IMR-90 (cell line): ENCODE results near the gene SOD1. TPM values are rescaled to one million over a fixed set of nuclear protein-coding genes. Genes with fewer than 3 reads are reported as not detected.

Experiments used
- ATAC-seq: fragments of 200-7000 bp; cut with Tn5 transposase; 2 replicates; pipeline ENCODE4 v1.9.1; 2020; ENCODE audit warnings: low read depth, mild to moderate bottlenecking, moderate library complexity
- BruUV-seq: library from RNA; stranded (reverse); fragments of 400-500 nt; replicated peaks from 2 replicates; lab custom pipeline; 2021; lab: Mats Ljungman, UMichigan
- CTCF ChIA-PET: fragments of 300-600 bp; formaldehyde crosslinking; extraction: SDS; loops from one replicate; lab custom pipeline; 2021; ENCODE audit warnings: antibody characterized with exemption; lab: Yijun Ruan, JAX
- POLR2A ChIA-PET: fragments of 300-600 bp; sonication (Branson Sonifier 250); formaldehyde crosslinking; loops from one replicate; lab custom pipeline; 2022; ENCODE audit warnings: antibody characterized with exemption; ENCODE audit not compliant: unreplicated experiment; lab: Charles Lee
- DNase-seq: peaks from one replicate; pipeline ENCODE4 v3.0.0; 2013
- H2AFZ ChIP-seq: replicated peaks from 2 replicates; pipeline ENCODE3; 2013; ENCODE audit warnings: low read length, mild to moderate bottlenecking; ENCODE audit not compliant: poor library complexity
- H2AK5ac ChIP-seq: 2 replicates; pipeline ENCODE4 v1.6.1; 2013; ENCODE audit warnings: low read depth, low read length, inconsistent platforms
- H2AK9ac ChIP-seq: replicated peaks from 2 replicates; pipeline ENCODE3; 2013; ENCODE audit warnings: mild to moderate bottlenecking, low read depth, low read length, moderate library complexity; ENCODE audit not compliant: poor library complexity
- H2BK120ac ChIP-seq: 2 replicates; pipeline ENCODE4 v1.6.1; 2013; ENCODE audit warnings: low read depth, low read length, inconsistent platforms
- H2BK15ac ChIP-seq: 3 replicates; pipeline ENCODE4 v1.6.1; 2013; ENCODE audit warnings: low read depth, low read length, inconsistent platforms
- H2BK20ac ChIP-seq: 2 replicates; pipeline ENCODE4 v1.6.1; 2013; ENCODE audit warnings: low read depth, mild to moderate bottlenecking, inconsistent platforms, low read length, moderate library complexity
- H2BK5ac ChIP-seq: 2 replicates; pipeline ENCODE4 v1.6.1; 2013; ENCODE audit warnings: mild to moderate bottlenecking, low read depth, low read length, inconsistent platforms; ENCODE audit not compliant: poor library complexity, severe bottlenecking
- H3K14ac ChIP-seq: replicated peaks from 2 replicates; pipeline ENCODE4 v1.6.1; 2013; ENCODE audit warnings: low read depth, low read length, inconsistent platforms
- H3K18ac ChIP-seq: 2 replicates; pipeline ENCODE4 v1.6.1; 2013; ENCODE audit warnings: low read depth, low read length, control low read depth
- H3K23ac ChIP-seq: 2 replicates; pipeline ENCODE4 v1.6.1; 2013; ENCODE audit warnings: low read depth, low read length, inconsistent platforms
- H3K27ac ChIP-seq: 2 replicates; pipeline ENCODE4 v1.5.1; 2013; ENCODE audit warnings: mild to moderate bottlenecking, control low read depth, low read length; ENCODE audit not compliant: insufficient read depth
- H3K27me3 ChIP-seq: 2 replicates; pipeline ENCODE4 v1.6.1; 2013; ENCODE audit warnings: low read length; ENCODE audit not compliant: control insufficient read depth, insufficient read depth
- H3K36me3 ChIP-seq: 2 replicates; pipeline ENCODE4 v1.6.1; 2013; ENCODE audit warnings: low read length, mixed read lengths; ENCODE audit not compliant: control insufficient read depth, insufficient read depth
- H3K4ac ChIP-seq: 2 replicates; pipeline ENCODE4 v1.6.1; 2013; ENCODE audit warnings: low read depth, low read length, inconsistent platforms
- H3K4me1 ChIP-seq: 2 replicates; pipeline ENCODE4 v1.6.1; 2013; ENCODE audit warnings: low read length, mixed read lengths; ENCODE audit not compliant: control insufficient read depth, insufficient read depth
- H3K4me2 ChIP-seq: 2 replicates; pipeline ENCODE4 v1.6.1; 2013; ENCODE audit warnings: low read depth, mild to moderate bottlenecking, control low read depth, low read length, moderate library complexity
- H3K4me3 ChIP-seq: 2 replicates; pipeline ENCODE4 v1.5.1; 2013; ENCODE audit warnings: low read depth, mild to moderate bottlenecking, control low read depth, low read length, moderate library complexity; ENCODE audit not compliant: insufficient read depth
- H3K56ac ChIP-seq: 2 replicates; pipeline ENCODE4 v1.6.1; 2013; ENCODE audit warnings: low read length, inconsistent platforms; ENCODE audit not compliant: insufficient read depth; ENCODE audit errors: extremely low read depth
- H3K79me1 ChIP-seq, 2 experiments: 2 replicates each; pipeline ENCODE4 v1.6.1; 2013; ENCODE audit warnings: low read length in 2 of 2, inconsistent platforms in 1 of 2, low read depth in 1 of 2
- H3K9ac ChIP-seq: 2 replicates; pipeline ENCODE4 v1.6.1; 2013; ENCODE audit warnings: low read depth, low read length, control low read depth
- H3K9me1 ChIP-seq: 2 replicates; pipeline ENCODE4 v1.6.1; 2013; ENCODE audit warnings: low read length, inconsistent platforms; ENCODE audit not compliant: insufficient read depth
- H3K9me3 ChIP-seq: 2 replicates; pipeline ENCODE4 v1.6.1; 2013; ENCODE audit warnings: low read length; ENCODE audit not compliant: control insufficient read depth, insufficient read depth
- H4K20me1 ChIP-seq: 2 replicates; pipeline ENCODE4 v1.6.1; 2013; ENCODE audit warnings: low read length, inconsistent platforms; ENCODE audit not compliant: insufficient read depth
- H4K5ac ChIP-seq: 2 replicates; pipeline ENCODE4 v1.6.1; 2013; ENCODE audit warnings: mild to moderate bottlenecking, low read depth, low read length, control low read depth
- H4K8ac ChIP-seq, 2 experiments: 2 replicates each; pipeline ENCODE4 v1.6.1; 2013; ENCODE audit warnings: low read depth in 2 of 2, low read length in 2 of 2, control low read depth in 1 of 2, inconsistent platforms in 1 of 2
- H4K91ac ChIP-seq: 2 replicates; pipeline ENCODE4 v1.6.1; 2013; ENCODE audit warnings: low read depth, low read length, inconsistent platforms; ENCODE audit not compliant: insufficient read depth
- BHLHE40 ChIP-seq: fragments of 150-350 bp; IDR thresholded peaks from 2 replicates; pipeline ENCODE4 v1.6.1; 2016; ENCODE audit warnings: mild to moderate bottlenecking, low read depth, low read length
- CEBPB ChIP-seq: IDR thresholded peaks from 2 replicates; pipeline ENCODE4 v1.6.1; 2012; ENCODE audit warnings: low read depth, low read length, improper control_type of control experiment
- CHD1 ChIP-seq: IDR thresholded peaks from 2 replicates; pipeline ENCODE4 v1.6.1; 2012; ENCODE audit warnings: low read depth, low read length, improper control_type of control experiment
- CTCF ChIP-seq: conservative IDR thresholded peaks from 2 replicates; pipeline ENCODE4 v1.5.1; 2012; ENCODE audit warnings: mild to moderate bottlenecking, low read depth, low read length, improper control_type of control experiment
- ELK1 ChIP-seq: fragments of 150-350 bp; IDR thresholded peaks from 2 replicates; pipeline ENCODE4 v1.6.1; 2016; ENCODE audit warnings: low read depth, mild to moderate bottlenecking, low read length, moderate library complexity, borderline replicate concordance
- FOS ChIP-seq: fragments of 150-350 bp; IDR thresholded peaks from 2 replicates; pipeline ENCODE4 v1.6.1; 2016; ENCODE audit warnings: low read depth, low read length
- MAFK ChIP-seq: IDR thresholded peaks from 2 replicates; pipeline ENCODE4 v1.6.1; 2012; ENCODE audit warnings: low read depth, low read length, improper control_type of control experiment
- MAZ ChIP-seq: IDR thresholded peaks from 2 replicates; pipeline ENCODE4 v1.6.1; 2012; ENCODE audit warnings: low read depth, mild to moderate bottlenecking, low read length, improper control_type of control experiment, moderate library complexity, borderline replicate concordance
- MXI1 ChIP-seq: IDR thresholded peaks from 2 replicates; pipeline ENCODE4 v1.6.1; 2012; ENCODE audit warnings: low read depth, mild to moderate bottlenecking, low read length, moderate library complexity, borderline replicate concordance
- NFE2L2 ChIP-seq: fragments of 150-350 bp; IDR thresholded peaks from 2 replicates; pipeline ENCODE4 v1.6.1; 2016; ENCODE audit warnings: low read depth, mild to moderate bottlenecking, low read length
- POLR2A ChIP-seq: IDR thresholded peaks from 2 replicates; pipeline ENCODE4 v1.6.1; 2012; ENCODE audit warnings: mild to moderate bottlenecking, low read depth, low read length
- RAD21 ChIP-seq: IDR thresholded peaks from 2 replicates; pipeline ENCODE4 v1.6.1; 2012; ENCODE audit warnings: low read length, improper control_type of control experiment
- RCOR1 ChIP-seq: IDR thresholded peaks from 2 replicates; pipeline ENCODE4 v1.6.1; 2012; ENCODE audit warnings: mild to moderate bottlenecking, low read length, improper control_type of control experiment; ENCODE audit not compliant: insufficient replicate concordance
- RFX5 ChIP-seq: IDR thresholded peaks from 2 replicates; pipeline ENCODE4 v1.8.0; 2012; ENCODE audit warnings: low read depth, mild to moderate bottlenecking, low read length, moderate library complexity
- SMC3 ChIP-seq: fragments of 150-350 bp; IDR thresholded peaks from 2 replicates; pipeline ENCODE4 v1.6.1; 2016; ENCODE audit warnings: low read depth, mild to moderate bottlenecking, antibody characterized with exemption, low read length, moderate library complexity
- USF2 ChIP-seq: fragments of 150-350 bp; IDR thresholded peaks from 2 replicates; pipeline ENCODE4 v1.6.1; 2017; ENCODE audit warnings: mild to moderate bottlenecking, antibody characterized with exemption, low read length, low read depth
- WGBS, 2 experiments: methylation state at CpG; one replicate each; pipeline versions ENCODE4 v1.1.5 to v1.1.7; 2013; ENCODE audit warnings: missing lambda C conversion rate in 2 of 2; ENCODE audit not compliant: insufficient read length in 1 of 2; ENCODE audit errors: extremely low coverage in 2 of 2; 5-methylcytosine and 5-hydroxymethylcytosine counted together
- dilution Hi-C: fragments of 300-500 bp; cut with HindIII; formaldehyde crosslinking; loops from one replicate; pipeline ENCODE4 v1.14.3; 2018; ENCODE audit warnings: low sequenced_read_pairs; ENCODE audit not compliant: unreplicated experiment
- in situ Hi-C: fragments of 300-500 bp; cut with MboI; formaldehyde crosslinking; loops from 3 replicates; pipeline ENCODE4 v1.14.3; 2019; ENCODE audit warnings: low sequenced_read_pairs, inconsistent platforms, mixed read lengths
- intact Hi-C: fragments of 100-400 bp; cut with micrococcal nuclease; formaldehyde crosslinking; loops from 2 replicates; pipeline ENCODE4 v1.10.0; 2022
- polyA plus RNA-seq, 3 experiments: library from polyadenylated mRNA; depleted of rRNA; stranded (reverse); fragments of >200 nt; gene quantifications; 2 replicates each; pipeline ENCODE4 v1.2.3, GENCODE V29; 2012; ENCODE audit warnings: low replicate concordance in 1 of 3
- total RNA-seq: library from RNA; depleted of rRNA; stranded (reverse); fragments of >200 nt; gene quantifications from 2 replicates; pipeline ENCODE4 v1.2.3, GENCODE V29; 2012

Gene SOD1
- total and polyA plus RNA-seq, 2 of the 4 experiments (the other 2 are of a cell fraction), result 312 to 392 TPM

- Histone ChIP-seq H3K9ac (no peak overlapping the region), H2AFZ (no peak overlapping the region), H4K8ac (no peak overlapping the region), H2BK15ac (no peak overlapping the region), H2AK9ac (no peak overlapping the region), H3K79me1 (peaks cover 3 to 35% of the 10 kb centered on the region in 2 experiments; a peak in 2 of 4 replicates), H2BK20ac (no peak overlapping the region), H3K4me3 (no peak overlapping the region), H4K20me1 (peaks cover 66% of the 10 kb centered on the region), H3K9me1 (no peaks in the 10 kb centered on the region; the same call in 1 of the 2 replicates), H3K23ac (no peak overlapping the region; the same call in 1 of the 2 replicates), H2BK5ac (peak overlapping the region; percentile 14), H3K9me3 (no peaks in the 10 kb centered on the region), H3K27me3 (no peaks in the 10 kb centered on the region), H3K27ac (no peak overlapping the region), H3K14ac (no peak overlapping the region), H3K36me3 (peaks cover under 1% of the 10 kb centered on the region; the same call in 1 of the 2 replicates), H4K91ac (no peak overlapping the region), H3K4ac (no peak overlapping the region), H2BK120ac (no peak overlapping the region), H3K4me1 (peaks cover 9% of the 10 kb centered on the region), H3K18ac (no peak overlapping the region), H4K5ac (no peak overlapping the region), H3K56ac (no peak overlapping the region), H2AK5ac (no peak overlapping the region), H3K4me2 (no peak overlapping the region; the same call in 1 of the 2 replicates)
- ChIA-PET CTCF (no interaction called here), POLR2A (no interaction called here)
- BruUV-seq, result TSS peak; percentile 11
- DNase-seq (no peak), ATAC-seq (no peak; the same call in 1 of the 2 replicates)
- intact Hi-C loops, result loop anchor here (2.0 kb wide), 1 partner anchor 14 kb away; no protein-coding TSS in a partner anchor
- WGBS, 2 experiments, result 56% methylated on average over 1 of the region's 5 CpGs; no CpG with 5 or more reads in 1 of the 2 experiments
- TF ChIP-seq RCOR1 (no peak), RFX5 (no peak), ELK1 (no peak), CEBPB (no peak), CHD1 (no peak), SMC3 (no peak), MAFK (no peak), BHLHE40 (no peak), USF2 (no peak), MAZ (no peak), RAD21 (no peak), NFE2L2 (no peak), CTCF (no peak), FOS (no peak), MXI1 (no peak), POLR2A (no peak)
- in situ Hi-C loops, result no loop called here
- dilution Hi-C loops, result no loop called here
These were observed 55.4 kb downstream of the SOD1 start for GRCh38 chr21:31714741-31715365.
